BJ (cell line): ENCODE measurements around the gene HAUS8. TPM values are rescaled to one million over a fixed set of nuclear protein-coding genes. Genes with fewer than 3 reads are reported as not detected.

Source experiments
- CTCF ChIA-PET: fragments of 350-600 bp; formaldehyde crosslinking; extraction: SDS; loops from one replicate; lab custom pipeline; 2021; ENCODE audit warnings: antibody characterized with exemption, inconsistent platforms; lab: Yijun Ruan, JAX
- POLR2A ChIA-PET: fragments of 300-600 bp; sonication (Branson Sonifier 250); formaldehyde crosslinking; extraction: SDS; loops from one replicate; lab custom pipeline; 2021; ENCODE audit warnings: antibody characterized with exemption; lab: Charles Lee
- DNase-seq: peaks from one replicate; pipeline ENCODE4 v3.0.0-alpha.2; 2011; ENCODE audit warnings: low read depth
- H3K27me3 ChIP-seq: 2 replicates; pipeline ENCODE4 v1.6.0; 2011; ENCODE audit warnings: low read length; ENCODE audit not compliant: control insufficient read depth, insufficient read depth
- H3K36me3 ChIP-seq: 2 replicates; pipeline ENCODE4 v1.5.1; 2011; ENCODE audit warnings: low read length; ENCODE audit not compliant: control insufficient read depth, insufficient read depth
- H3K4me3 ChIP-seq: 2 replicates; pipeline ENCODE4 v1.5.1; 2011; ENCODE audit warnings: low read depth, mild to moderate bottlenecking, control low read depth, low read length
- CTCF ChIP-seq: IDR thresholded peaks from 2 replicates; pipeline ENCODE4 v1.5.1; 2011; ENCODE audit warnings: low read depth, mild to moderate bottlenecking, control low read depth, inconsistent platforms, low read length, moderate library complexity; ENCODE audit not compliant: insufficient read depth
- polyA plus RNA-seq: library from polyadenylated mRNA; depleted of rRNA; stranded (reverse); fragments of >200 nt; gene quantifications from 2 replicates; pipeline ENCODE4 v1.2.3, GENCODE V29; 2011

The HAUS8 gene
- polyA plus RNA-seq, 1 experiment, result 14.0 TPM

- peak overlapping the region; percentile 48 for H3K4me3 ChIP-seq
- H3K36me3 ChIP-seq, result no peaks in the 10 kb centered on the region
- no peaks in the 10 kb centered on the region for H3K27me3 ChIP-seq
- ChIA-PET CTCF (interaction anchor here (0.6 to 0.7 kb wide), 2 partner anchors 12 to 37 kb away, joined by 3 read pairs; no protein-coding TSS in a partner anchor), POLR2A (no interaction called here)
- DNase-seq, result no peak
- TF ChIP-seq CTCF, result no peak
Observed at GRCh38 chr19:17078920-17079709, 3.9 kb upstream of the HAUS8 start.

GRCh38 chr19:17078036-17078919 lies 3.0 kb upstream of the HAUS8 start:
- no peak for TF ChIP-seq CTCF
- no peaks in the 10 kb centered on the region for H3K36me3 ChIP-seq
- no peak overlapping the region for H3K4me3 ChIP-seq
- ChIA-PET CTCF (no interaction called here), POLR2A (no interaction called here)
- DNase-seq, result no peak
- H3K27me3 ChIP-seq, result no peaks in the 10 kb centered on the region

- Histone ChIP-seq H3K36me3 (no peaks in the 10 kb centered on the region), H3K27me3 (no peaks in the 10 kb centered on the region), H3K4me3 (no peak overlapping the region; the same call in 1 of the 2 replicates)
- no peak for TF ChIP-seq CTCF
- ChIA-PET POLR2A (no interaction called here), CTCF (no interaction called here)
- DNase-seq, result no peak
Observed at GRCh38 chr19:17077447-17078028, 2.3 kb upstream of the HAUS8 start.

GRCh38 chr19:17076543-17076991 lies 1.3 kb upstream of the HAUS8 start:
- H3K36me3 ChIP-seq, result no peaks in the 10 kb centered on the region
- CTCF ChIA-PET, result interaction anchor here (0.8 to 1.0 kb wide), 2 partner anchors 49 to 184 kb away, joined by 3 read pairs; no protein-coding TSS in a partner anchor

More at GRCh38 chr19:17076543-17076991, 1.3 kb upstream of the HAUS8 start:
- DNase-seq, result no peak
- no peak for TF ChIP-seq CTCF
- H3K4me3 ChIP-seq, result peak overlapping the region; percentile 95
- H3K27me3 ChIP-seq, result no peaks in the 10 kb centered on the region
- POLR2A ChIA-PET, result interaction anchor here (0.5 kb wide), 1 partner anchor 88 kb away, joined by 6 read pairs; no protein-coding TSS in a partner anchor
